Measurements from ENCODE around the gene PIP5K1A.

The PIP5K1A gene

DNA sequence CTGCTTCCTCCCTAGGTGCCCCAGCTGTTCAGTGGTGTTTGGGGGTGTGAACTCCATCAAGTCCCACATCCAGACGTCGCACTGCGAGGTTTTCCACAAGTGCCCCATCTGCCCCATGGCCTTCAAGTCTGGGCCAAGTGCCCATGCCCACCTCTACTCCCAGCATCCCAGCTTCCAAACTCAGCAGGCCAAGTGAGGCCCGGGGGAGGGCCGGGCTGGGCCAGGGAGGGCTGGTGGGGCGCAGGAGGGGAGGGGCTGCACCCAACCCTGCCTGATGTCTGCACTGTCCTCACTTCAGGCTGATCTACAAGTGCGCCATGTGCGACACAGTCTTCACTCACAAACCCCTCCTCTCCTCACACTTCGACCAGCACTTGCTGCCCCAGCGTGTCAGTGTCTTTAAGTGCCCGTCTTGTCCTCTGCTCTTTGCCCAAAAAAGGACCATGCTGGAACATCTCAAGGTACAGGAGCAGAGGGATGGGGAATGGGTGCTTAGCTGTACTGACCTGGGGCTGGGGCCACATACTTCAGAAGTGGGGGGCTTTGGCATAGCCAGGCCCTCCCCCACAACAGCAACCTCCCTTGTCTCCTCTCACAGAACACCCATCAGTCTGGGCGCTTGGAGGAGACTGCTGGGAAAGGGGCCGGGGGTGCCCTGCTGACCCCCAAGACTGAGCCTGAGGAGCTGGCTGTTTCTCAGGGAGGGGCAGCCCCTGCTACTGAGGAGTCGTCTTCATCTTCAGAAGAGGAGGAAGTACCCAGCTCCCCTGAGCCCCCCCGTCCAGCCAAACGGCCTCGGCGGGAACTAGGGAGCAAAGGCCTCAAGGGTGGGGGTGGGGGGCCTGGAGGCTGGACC is 91.0 kb downstream of the PIP5K1A start:
- no peak for DNase-seq (ENCODE audit: low spot score)

- no peak for DNase-seq (ENCODE audit: low spot score)
Observed at GRCh38 chr1:151289991-151290708, 91.8 kb downstream of the PIP5K1A start.

DNA sequence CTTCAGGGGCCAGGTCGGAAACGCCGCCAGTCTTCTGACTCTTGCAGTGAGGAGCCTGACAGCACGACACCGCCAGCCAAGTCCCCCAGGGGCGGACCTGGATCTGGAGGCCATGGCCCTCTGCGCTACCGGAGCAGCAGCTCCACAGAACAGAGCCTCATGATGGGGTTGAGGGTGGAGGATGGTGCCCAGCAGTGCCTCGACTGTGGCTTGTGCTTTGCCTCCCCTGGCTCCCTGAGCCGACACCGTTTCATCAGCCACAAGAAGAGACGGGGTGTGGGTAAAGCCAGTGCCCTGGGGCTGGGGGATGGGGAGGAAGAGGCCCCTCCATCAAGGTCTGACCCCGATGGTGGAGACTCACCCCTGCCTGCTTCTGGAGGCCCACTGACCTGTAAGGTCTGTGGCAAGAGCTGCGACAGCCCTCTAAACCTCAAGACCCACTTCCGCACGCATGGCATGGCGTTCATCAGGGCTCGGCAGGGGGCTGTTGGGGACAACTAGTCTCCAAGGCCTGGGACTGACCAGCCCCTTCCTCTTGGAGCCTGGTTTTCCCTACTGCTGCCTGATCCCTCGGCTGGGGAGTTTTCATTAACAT is 92.5 kb downstream of the PIP5K1A start:
- no peak for DNase-seq (ENCODE audit: low spot score)

GRCh38 chr1:151292207-151293030 is 94.1 kb downstream of the PIP5K1A start:
- DNase-seq (ENCODE audit: low spot score): no peak

DNA sequence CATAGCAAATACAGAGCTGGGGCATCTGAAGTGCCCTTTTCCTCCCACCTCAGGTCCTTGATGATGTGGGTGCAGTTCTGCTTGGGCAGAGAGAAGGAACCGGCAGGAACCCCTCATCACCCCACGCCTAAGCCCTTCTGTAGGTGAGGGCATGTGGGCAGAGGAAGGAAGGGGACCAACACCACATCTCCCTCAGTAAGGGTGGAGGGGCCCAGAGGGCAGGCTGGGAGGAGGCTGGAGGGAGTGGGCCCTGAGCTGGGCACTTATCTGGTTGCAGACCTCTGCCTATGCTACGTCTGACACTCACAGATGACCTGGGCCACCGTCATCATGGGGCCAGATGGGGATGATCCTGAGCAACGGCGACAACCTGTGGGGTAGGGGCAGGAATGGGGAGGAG is 94.7 kb downstream of the PIP5K1A start:
- DNase-seq (ENCODE audit: low spot score): no peak

- no peak for DNase-seq (ENCODE audit: low spot score)
Observed at GRCh38 chr1:151294742-151295462, 96.5 kb downstream of the PIP5K1A start.
